ENCODE data around the gene ITIH3.

ITIH3 gene

DNA sequence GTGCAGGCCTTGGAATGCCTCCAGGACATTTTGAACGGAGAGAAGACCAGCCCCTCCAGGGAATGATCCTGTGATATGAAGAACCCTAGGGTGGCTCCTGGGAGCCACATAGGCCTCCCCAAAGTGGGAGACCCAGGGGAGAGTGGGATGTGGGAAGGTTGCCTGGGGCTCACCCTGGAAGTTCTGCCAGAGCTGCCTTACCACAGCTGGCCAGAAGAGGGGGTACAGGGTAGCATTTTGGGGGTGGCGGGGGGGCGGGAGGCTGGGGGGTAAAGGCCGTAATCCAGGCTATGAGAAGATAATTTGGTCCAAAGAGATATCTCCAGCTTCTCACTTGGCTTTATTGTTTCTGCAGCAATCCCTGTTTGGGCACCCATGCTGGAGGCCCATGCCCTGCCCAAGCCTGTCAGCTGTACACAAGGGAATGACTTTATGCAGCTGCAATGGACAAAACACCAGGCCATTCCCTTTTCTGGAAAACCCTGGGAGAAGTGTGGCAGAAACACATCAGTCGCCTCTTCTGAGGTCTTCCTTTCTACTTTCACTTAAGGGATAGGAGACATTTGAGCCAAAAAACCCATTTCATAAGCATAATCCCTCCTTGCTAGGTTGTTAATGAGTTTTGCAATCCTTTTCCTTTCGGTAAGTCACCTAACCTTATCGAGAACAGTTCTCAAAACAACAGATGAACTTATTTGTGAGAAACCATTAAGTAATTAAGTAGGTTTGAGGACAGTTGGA is 51.3 kb downstream of the ITIH3 start:
- peak; percentile 20 for DNase-seq (ENCODE audit: low spot score)

DNA sequence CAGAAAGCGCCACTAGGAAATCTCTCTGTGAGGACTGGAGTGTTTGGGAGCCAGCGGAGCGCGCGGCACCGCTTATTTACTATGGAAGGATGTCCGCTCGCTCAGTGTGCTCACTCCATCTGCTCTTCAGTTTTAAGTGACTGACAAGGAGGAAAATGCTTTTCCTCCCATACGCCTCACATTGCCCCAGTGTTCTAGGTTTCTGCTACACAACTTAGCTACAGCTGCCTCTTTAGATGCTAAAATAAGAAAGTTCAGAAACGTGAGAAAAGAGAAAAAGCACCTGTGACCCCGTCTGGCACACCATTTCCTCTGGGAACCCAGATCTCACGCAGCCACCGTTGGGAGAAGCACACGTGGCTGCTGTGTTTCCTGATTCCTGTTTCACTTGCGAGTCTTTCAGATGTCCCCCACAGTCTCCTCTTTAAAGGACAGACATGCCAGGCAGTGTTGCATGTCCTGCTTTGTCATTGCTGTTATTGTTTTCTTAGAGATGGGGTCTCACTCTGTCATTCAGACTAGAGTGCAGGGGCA is 51.9 kb downstream of the ITIH3 start:
- no peak for DNase-seq (ENCODE audit: low spot score)

DNA sequence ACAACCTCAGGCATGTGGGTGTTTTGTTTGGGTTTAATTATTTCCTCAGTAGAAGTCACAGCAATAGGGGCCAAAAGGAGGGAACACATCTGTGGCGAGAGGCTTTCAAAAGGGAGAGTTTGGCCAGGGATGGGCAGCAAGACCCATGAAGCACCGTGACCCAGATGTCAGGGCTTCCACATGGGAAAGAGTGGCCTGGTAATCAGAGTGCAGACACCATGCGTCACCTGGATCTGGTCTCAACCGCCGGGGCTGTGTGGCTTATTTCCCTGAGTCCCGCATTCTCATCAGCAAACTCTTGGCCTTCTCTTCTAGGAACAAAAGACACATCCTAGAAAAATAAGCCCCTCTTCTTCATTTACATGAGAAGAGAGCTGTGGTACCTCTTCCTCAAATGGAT is 52.6 kb downstream of the ITIH3 start:
- no peak for DNase-seq (ENCODE audit: low spot score)

DNA sequence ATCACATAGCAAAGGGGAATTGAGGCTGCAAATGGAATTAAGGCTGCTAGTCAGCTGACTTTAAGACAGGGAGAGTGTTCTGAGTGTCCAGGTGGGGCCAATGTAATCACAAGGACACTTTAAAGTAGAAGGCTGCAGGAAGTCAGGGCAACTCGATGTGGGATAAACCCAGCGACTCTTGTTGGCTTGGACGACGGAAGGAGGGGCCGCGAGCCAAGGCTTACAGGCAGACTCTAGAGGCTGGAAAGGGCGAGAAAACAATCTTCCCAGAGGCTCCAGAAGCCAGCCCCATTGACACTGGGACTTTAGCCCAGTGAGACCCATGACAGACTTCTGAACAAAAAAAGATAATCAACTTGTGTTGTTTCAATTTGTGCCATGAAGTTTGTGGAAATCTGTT is 53.1 kb downstream of the ITIH3 start:
- DNase-seq (ENCODE audit: low spot score) = no peak

DNA sequence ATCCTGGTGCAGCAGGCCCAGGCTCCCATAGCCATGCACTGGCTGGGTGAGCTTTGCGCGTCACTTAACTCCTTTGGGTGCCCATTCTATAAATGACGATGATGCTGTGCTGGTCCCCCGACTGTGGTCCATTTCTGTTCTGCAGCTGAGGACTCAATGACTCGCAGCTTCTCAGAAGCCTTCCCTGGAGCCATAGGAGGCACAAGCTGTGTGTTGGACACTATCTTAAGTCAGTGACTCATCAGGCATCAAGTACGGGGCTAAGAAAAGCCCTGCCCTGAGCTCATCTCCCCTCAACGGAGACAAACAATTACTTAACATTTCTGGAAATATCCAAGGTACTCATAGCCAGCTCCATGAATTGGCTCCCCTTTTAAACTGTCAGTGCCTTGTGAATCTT is 54.0 kb downstream of the ITIH3 start:
- DNase-seq (ENCODE audit: low spot score) = peak; percentile 78

DNA sequence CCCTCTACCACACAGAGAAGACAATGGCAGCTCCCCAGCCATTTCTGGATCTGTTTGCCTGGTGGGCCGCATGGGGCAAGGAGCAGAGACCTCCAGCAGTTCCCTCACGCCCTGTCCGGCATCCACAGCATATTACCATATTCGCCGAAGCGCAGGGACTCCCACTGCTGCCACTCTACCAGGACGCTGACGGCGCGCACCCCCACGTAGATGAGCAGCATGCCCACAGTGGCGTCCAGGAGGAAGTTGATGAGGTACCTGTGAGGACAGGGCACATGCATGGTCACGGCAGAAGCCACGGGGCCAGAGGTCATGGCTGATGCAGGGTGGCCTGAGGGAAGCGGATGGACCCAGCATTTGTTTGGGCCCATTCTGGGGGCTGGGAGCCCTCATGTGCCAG is 55.1 kb downstream of the ITIH3 start:
- no peak for DNase-seq (ENCODE audit: low spot score)

DNA sequence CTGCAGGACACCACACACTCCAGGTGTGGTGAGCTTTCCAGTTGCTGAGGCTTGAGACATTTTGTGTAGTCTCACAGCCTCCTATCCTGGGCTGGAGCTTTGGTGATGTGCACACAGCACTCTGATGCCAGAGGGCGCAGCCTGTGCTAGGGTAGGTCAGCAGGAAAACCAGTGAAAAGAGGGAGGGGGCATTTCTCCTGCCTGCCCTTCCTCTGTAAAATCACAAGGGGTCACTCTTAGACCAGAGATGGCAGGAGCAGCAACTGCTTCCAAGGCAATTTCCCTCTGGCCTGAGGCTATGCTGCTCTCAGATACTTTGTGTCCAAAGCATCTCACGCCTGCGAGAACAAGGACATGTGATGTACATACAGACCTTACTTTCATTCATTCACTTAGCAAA is 56.8 kb downstream of the ITIH3 start:
- DNase-seq (ENCODE audit: low spot score) = peak; percentile 63

DNA sequence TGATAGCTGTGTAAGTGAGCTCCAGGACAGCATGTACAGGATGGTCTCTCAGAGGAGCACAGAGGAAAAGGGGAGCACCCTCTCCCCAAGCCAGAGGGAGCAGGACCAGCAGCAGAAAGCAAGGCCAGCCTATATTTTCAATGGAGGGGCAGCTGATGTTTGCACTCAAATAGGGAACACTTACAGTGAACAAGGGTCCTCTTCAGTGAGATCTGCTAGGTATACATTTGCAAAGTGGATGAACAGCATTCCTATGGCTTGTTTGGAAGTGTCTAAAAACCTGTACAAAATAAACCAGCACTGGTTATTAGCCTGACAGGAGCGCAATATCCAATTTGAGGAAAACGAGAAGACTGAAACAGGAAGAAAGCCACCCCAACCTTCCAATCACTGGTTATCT is 57.8 kb downstream of the ITIH3 start:
- no peak for DNase-seq (ENCODE audit: low spot score)

DNA sequence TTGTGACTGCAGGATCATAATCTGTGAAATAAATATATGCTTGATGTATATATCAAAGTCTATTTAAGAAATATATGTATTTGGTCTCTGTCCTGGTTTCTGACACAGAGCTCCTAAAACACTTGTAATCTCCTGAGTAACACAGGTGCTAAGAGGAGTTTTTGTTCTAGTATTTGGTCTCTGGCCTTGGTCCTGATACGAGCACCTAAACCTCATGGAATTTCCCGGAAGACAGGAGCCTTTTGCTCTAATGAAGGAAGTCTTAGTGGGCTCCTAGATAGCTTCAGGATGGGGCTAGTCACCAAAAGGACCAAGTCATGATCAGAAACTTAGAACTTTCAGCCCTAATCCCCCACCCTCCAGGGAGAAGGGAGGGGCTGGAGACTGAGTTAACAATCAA is 59.4 kb downstream of the ITIH3 start:
- no peak for DNase-seq (ENCODE audit: low spot score)

DNA sequence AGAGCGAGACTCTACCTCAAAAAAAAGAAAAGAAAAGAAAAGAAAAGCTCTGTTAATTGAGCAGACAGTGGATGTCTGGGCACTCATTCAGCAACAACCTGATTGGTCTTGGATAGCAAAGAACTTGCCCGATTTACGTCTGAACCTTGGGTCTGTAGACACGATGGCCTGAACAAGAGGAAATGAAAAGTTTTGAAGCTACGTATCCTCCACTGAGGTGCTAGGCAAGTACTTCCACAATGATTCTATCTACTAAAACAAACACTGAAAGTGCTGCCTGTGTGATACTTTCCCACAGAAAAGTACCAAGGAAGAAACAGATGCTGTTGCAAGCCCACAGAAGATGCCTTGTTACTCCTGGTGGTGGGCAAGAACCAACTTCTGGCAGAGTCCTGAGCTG is 62.1 kb downstream of the ITIH3 start:
- DNase-seq (ENCODE audit: low spot score) = no peak

DNA sequence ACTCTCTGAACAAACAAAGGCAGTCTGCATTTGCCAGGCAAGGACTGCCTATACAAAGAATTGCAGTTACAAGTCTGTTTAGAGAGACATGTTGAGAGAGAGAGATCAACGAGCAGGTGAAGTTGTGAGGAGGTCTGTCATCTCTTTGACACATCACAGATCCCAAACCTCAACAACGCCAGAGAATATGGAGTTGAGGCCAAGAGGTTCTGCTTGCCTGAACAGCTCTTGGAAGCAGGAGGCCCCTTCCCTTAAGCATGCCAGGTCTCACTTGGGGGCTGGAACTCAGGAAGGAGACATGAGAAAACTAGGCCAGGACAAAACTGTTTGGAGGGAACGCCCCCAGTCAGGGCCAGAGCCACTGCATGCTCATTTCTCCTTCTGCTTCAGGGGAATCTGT is 62.5 kb downstream of the ITIH3 start:
- no peak for DNase-seq (ENCODE audit: low spot score)

DNA sequence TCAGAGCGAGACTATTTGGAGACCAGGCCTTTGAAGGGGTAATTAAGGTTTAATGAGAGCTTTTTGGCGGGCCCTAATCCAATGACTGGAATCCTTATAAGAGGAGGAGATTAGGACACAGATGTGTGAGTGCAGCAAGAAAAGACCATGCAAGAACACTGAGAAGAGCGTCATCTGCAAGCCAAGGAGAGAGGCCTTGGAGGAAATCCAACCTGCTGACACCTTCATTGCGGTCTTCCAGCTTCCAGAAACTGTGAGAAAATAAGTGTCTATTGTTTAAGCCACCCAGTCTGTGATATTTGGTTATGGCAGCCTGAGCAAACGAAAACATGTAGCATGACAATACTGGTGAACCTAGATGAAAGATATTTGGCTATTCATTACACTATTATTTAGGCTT is 63.3 kb downstream of the ITIH3 start:
- no peak for DNase-seq (ENCODE audit: low spot score)

Measured in AG08395 (cell line).